Dedifferentiated amniotic fluid mesenchymal stem cell (primary cell): ENCODE data around the gene SPDYA.
"Not testable (repeated sequence)": the region's sequence is repeated elsewhere in the genome, so short reads cannot be mapped to it uniquely, and the experiment has no call there.

ENCODE experiments used
- DNase-seq: peaks from one replicate; pipeline ENCODE4 v3.0.0-alpha.2; 2016; ENCODE audit errors: extremely low spot score

Gene SPDYA

GRCh38 chr2:28810384-28811285, at the start of gene SPDYA:
SPDYA (plus strand) TSS chr2:28810834; CDS start chr2:28816015, 5,181 bp downstream.
- no peak for DNase-seq

DNA sequence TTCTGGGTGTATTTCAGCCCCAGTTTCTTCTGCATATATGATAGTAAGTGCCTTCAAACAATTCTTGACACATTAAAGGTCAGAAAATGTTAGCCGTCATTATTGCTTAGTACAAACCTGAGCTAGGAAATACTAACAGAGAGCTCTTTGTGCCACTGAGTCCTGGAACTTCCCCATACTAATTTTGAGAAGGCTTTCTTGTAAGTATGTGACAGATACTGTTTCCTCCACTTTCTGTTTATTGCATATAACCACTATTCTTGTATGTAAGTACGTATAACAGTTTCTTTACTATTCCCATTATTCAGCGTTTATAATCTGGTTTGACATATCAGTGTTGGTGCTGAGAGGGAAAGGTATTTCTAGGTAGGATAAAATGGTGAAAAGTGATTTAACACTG, 49.2 kb upstream of the SPDYA start:
- no peak for DNase-seq

DNA sequence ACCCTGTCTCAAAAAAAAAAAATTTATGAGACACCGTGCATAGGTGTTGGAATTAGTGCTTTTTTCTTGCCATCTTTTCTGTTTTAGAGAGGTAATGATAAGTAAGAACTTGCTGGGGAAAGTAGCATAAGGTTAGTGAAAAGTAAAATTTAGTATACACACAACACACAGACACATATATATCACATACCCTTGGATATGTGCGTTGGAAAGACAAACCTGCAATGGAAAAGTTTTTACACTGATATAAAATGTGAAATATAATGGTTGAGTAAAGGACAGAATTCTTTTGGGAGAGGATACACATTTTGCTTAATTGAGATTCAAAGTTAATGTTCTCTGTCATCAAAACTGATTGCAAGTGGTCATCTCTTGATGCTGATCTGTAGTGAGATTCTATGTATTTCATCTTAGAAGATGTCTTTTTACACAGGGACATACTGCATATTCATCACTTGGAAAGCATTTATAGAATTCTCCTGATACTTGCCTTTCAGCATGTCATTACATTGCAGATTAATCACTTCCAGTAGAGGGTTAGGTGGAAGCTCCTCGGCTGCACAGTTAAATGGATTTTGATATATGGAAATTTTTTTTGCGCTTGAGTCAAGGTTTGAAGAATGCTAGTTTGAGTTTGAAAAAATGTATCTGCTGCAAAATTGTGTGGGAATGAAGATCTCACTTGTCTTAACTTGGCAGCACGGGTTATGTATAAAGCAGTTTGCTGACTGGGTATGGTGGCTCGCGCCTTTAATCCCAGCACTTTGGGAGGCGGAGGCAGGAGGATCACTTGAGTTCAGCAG, 45.5 kb upstream of the SPDYA start:
- no peak for DNase-seq

GRCh38 chr2:28766070-28766469, 44.6 kb upstream of the SPDYA start:
- DNase-seq: no peak

- DNase-seq: no peak
Observed at GRCh38 chr2:28767337-28767736, 43.3 kb upstream of the SPDYA start.

DNA sequence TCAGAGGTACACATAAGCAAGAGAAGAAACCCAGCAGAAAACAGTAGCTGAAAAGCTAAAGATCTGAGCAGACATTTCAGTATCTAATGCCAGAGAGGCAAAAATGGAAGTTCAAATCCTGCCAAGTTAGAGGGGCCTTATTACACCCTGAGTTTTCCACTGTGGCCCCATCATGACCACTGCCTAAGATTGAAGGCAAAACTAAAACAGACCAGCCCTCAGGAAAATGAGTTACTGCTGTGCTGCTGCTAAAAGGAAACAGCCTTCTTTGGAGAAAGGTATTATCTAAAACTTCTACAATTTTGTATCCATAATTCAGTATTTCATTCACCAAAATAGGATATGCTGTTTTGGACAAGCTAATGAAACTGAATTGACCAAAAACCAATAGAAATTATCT, 42.2 kb upstream of the SPDYA start:
- no peak for DNase-seq

GRCh38 chr2:28768952-28769351, 41.7 kb upstream of the SPDYA start:
- DNase-seq: no peak

GRCh38 chr2:28772351-28772750, 38.3 kb upstream of the SPDYA start:
- DNase-seq: no peak

GRCh38 chr2:28776471-28776870, 34.2 kb upstream of the SPDYA start:
- no peak for DNase-seq

- DNase-seq: no peak
Observed at GRCh38 chr2:28778392-28778791, 32.2 kb upstream of the SPDYA start.

DNA sequence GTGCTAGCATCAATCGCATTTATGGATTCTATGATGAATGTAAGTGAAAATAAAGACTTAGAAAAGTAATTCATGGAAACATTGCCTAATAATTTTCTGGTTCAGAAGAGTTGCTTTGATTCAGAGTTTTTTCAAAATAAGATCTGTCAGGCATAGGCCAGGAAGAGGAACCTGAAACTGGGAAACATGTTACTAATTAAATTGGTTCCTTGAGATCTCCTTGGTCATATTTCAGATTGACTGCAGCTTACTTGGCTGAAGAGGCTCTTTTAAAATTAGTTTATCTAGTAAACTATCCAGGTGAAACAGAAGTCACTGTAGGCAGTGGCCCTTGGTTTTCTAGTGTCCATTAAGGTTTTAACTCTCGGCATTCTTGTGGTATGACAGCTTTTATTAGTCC, 31.6 kb upstream of the SPDYA start:
- no peak for DNase-seq

- no peak for DNase-seq
Observed at GRCh38 chr2:28780496-28780895, 30.1 kb upstream of the SPDYA start.

- no peak for DNase-seq
Observed at GRCh38 chr2:28782423-28782822, 28.2 kb upstream of the SPDYA start.

- not testable (repeated sequence) for DNase-seq
Observed at GRCh38 chr2:28784570-28784969, 26.1 kb upstream of the SPDYA start.

DNA sequence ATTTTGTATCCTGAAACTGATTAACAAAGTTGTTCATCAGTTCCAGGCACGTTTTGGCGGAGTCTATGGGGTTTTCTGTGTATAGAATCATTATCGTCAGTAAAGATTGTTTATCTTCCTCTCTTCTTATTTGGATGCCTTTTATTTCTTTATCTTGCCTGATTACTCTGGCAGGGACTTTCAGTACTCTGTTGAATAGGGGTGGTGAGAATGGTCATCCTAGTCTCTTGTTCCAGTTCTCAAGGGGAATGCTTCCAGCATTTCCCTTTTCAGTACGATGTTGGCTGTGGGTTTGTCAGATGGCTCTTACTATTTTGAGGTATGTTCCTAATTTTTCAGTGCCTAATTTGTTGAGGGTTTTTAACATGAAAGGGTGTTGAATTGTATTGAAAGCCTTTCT, 14.0 kb upstream of the SPDYA start:
- no peak for DNase-seq

DNA sequence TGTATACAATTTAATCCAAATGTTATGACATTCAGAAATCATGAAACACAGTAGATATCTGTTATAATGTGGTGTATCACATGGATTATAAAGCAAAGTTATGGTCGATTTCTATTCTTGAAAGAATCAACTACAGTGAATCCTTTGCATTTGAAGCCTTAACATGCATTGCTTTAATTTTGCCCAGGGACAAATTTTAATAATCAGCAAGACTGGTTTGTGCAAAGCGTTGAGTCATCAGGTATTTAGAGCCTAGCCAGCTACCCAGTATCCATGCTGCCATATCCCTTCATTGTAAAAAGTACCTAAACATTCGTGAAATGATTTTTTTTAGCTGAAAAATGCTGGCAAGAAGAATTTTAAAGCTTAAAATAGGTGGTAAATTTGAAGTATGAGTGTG, 8.9 kb upstream of the SPDYA start:
- no peak for DNase-seq

DNA sequence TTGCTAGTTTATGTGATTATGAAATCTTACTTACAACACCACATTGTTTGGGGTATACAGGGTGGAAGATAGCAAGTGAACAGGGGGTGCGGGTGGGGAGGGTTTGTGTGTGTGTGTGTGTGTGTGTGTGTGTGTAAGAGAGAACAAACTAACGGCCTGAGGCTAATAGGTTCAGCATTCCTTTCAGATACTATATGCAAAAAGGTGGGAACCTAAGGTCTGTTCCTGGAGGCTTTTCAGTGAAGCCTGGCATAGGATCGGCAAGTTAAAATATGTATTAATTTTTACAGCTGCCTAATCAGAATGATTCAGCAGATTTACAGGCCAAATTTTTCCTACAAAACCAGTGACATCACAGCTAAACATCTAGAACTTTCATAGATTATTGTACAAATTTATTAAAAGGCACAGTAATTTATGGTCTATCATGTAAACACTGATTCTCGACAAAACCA, 7.6 kb upstream of the SPDYA start:
- DNase-seq: peak; percentile 17

GRCh38 chr2:28809927-28810326, 707 bp upstream of the SPDYA start:
- no peak for DNase-seq

DNA sequence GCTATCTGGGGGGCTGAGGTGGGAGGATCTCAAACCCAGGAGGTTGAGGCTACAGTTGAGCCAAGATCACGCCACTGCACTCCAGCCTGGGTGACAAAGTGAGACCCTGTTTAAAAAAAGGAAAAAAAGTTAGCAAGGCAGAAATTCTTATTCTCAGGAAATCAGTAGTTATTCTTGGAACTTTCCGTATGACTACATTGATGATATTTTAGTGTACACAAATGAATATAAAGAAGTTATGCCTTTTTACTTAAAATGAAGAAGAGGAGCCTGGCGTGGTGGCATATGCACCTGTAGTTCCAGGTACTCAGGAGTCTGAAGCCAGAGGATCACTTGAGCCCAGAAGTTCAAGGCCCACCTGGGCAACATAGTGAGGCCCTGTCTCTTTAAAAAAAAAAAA, 7.4 kb downstream of the SPDYA start:
- DNase-seq: no peak

- peak; percentile 59 for DNase-seq
Observed at GRCh38 chr2:28821295-28821958, 10.8 kb downstream of the SPDYA start.

GRCh38 chr2:28822036-28822435, 11.4 kb downstream of the SPDYA start:
- DNase-seq: no peak

DNA sequence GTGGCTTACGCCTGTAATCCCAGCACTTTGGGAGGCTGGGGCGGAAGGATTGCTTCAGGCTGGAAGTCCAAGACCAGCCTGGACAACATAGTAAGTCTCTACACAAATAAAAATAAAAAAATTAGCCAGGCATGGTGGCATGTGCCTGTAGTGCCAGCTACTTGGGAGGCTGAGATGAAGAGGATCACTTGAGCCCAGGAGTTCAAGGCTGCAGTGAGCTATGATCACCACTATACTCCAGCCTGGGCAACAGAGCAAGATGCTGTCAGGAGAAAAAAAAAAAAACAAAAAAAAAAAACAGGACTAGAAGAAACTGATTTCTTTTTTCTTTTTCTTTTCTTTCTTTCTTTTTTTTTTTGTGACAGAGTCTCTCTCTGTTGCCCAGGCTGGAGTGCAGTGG, 13.6 kb downstream of the SPDYA start:
- no peak for DNase-seq
